T-cell (primary cell): Measurements from ENCODE around the gene ZNF554. TPM values are rescaled to one million over a fixed set of nuclear protein-coding genes. Genes with fewer than 3 reads are reported as not detected.
"Not testable (repeated sequence)": the region's sequence is repeated elsewhere in the genome, so short reads cannot be mapped to it uniquely, and the experiment has no call there.

Experiments
- ATAC-seq, 4 experiments: fragments of 200-7000 bp in 3 of 4; fragments of 150-1000 bp in 1 of 4; cut with Tn5 transposase; replicated peaks in 1 of 4; 1 replicate in 3 of 4; 2 replicates in 1 of 4; pipeline ENCODE4 v1.10.0; 2021; ENCODE audit warnings: moderate library complexity in 3 of 4, mild to moderate bottlenecking in 2 of 4, moderate number of reproducible peaks in 1 of 4
- CTCF ChIA-PET, 2 donors: fragments of 300-600 bp; sonication (Branson Sonifier 250); formaldehyde crosslinking; loops; one replicate each; lab custom pipeline; 2022; ENCODE audit warnings: antibody characterized with exemption in 2 of 2; lab: Charles Lee
- POLR2A ChIA-PET, 2 donors: fragments of 300-600 bp; sonication (Branson Sonifier 250); formaldehyde crosslinking; loops; one replicate each; lab custom pipeline; 2022; ENCODE audit warnings: antibody characterized with exemption in 2 of 2; lab: Charles Lee
- DNase-seq, 35 experiments: peaks; one replicate each; pipeline versions ENCODE4 v3.0.0 to v3.0.0-alpha.2; 2013 to 2023
- H3K27ac ChIP-seq: one replicate; pipeline ENCODE4 v1.5.1; 2013; ENCODE audit warnings: low read length
- H3K27me3 ChIP-seq, 2 experiments: replicated peaks in 1 of 2; 1 replicate in 1 of 2; 2 replicates in 1 of 2; pipeline versions ENCODE4 v1.6.1 to v1.7.0; 2013; ENCODE audit warnings: low read length in 1 of 2, mixed read lengths in 1 of 2; ENCODE audit not compliant: control insufficient read depth in 2 of 2, insufficient read depth in 2 of 2; ENCODE audit errors: extremely low read depth in 1 of 2
- H3K36me3 ChIP-seq, 2 donors: 1 replicate in 1 of 2; 2 replicates in 1 of 2; pipeline versions ENCODE4 v1.6.1 to v1.7.0; 2013; ENCODE audit warnings: low read length in 1 of 2; ENCODE audit not compliant: control insufficient read depth in 2 of 2, insufficient read depth in 1 of 2; ENCODE audit errors: extremely low read depth in 1 of 2
- H3K4me1 ChIP-seq, 2 experiments: 1 replicate in 1 of 2; 2 replicates in 1 of 2; pipeline versions ENCODE4 v1.6.1 to v1.7.0; 2013; ENCODE audit warnings: low read length in 2 of 2, mixed read lengths in 1 of 2; ENCODE audit not compliant: insufficient read depth in 2 of 2, control insufficient read depth in 1 of 2; ENCODE audit errors: extremely low read depth in 1 of 2
- H3K4me3 ChIP-seq, 2 donors: 1 replicate in 1 of 2; 2 replicates in 1 of 2; pipeline versions ENCODE4 v1.5.1 to v1.7.0; 2013; ENCODE audit warnings: mild to moderate bottlenecking in 2 of 2, low read length in 1 of 2, moderate library complexity in 1 of 2; ENCODE audit not compliant: control insufficient read depth in 1 of 2; ENCODE audit errors: extremely low read depth in 1 of 2
- H3K9me3 ChIP-seq: 2 replicates; pipeline ENCODE4 v1.7.0; 2013
- H3K27ac Mint-ChIP-seq, 2 donors: one replicate each; pipeline ENCODE4 v1.8.0; 2020 to 2021; ENCODE audit warnings: mild to moderate bottlenecking in 2 of 2, mixed read lengths in 2 of 2
- H3K27me3 Mint-ChIP-seq, 2 donors: one replicate each; pipeline ENCODE4 v1.8.0; 2021 to 2022; ENCODE audit warnings: mixed read lengths in 2 of 2
- H3K36me3 Mint-ChIP-seq: one replicate; pipeline ENCODE4 v1.8.0; 2021; ENCODE audit warnings: mixed read lengths
- H3K4me1 Mint-ChIP-seq, 3 donors: one replicate each; pipeline ENCODE4 v1.8.0; 2020 to 2022; ENCODE audit warnings: mixed read lengths in 3 of 3, mild to moderate bottlenecking in 1 of 3
- H3K4me3 Mint-ChIP-seq, 3 donors: one replicate each; pipeline ENCODE4 v1.8.0; 2020 to 2022; ENCODE audit warnings: mild to moderate bottlenecking in 3 of 3, mixed read lengths in 3 of 3, moderate library complexity in 3 of 3
- H3K9me3 Mint-ChIP-seq, 3 donors: one replicate each; pipeline ENCODE4 v1.8.0; 2020 to 2022; ENCODE audit warnings: mixed read lengths in 3 of 3
- WGBS: methylation state at CpG from one replicate; pipeline ENCODE4 v1.1.5; 2013; ENCODE audit warnings: missing lambda C conversion rate; ENCODE audit not compliant: insufficient coverage; 5-methylcytosine and 5-hydroxymethylcytosine counted together
- total RNA-seq, 35 experiments: library from RNA in 6 of 35; stranded (reverse) in 6 of 35; fragments of 120-200 nt in 1 of 35; gene quantifications; one replicate each; pipeline versions ENCODE4 v1.2.1 to v1.2.4 and lab custom pipeline; 2013 to 2026

Gene ZNF554
- total RNA-seq, 5 donors from 2014 or later (not counting 1 experiment from before 2014, with no cell fraction given) = 5.5 to 9.0 (median 7.5) TPM

DNA sequence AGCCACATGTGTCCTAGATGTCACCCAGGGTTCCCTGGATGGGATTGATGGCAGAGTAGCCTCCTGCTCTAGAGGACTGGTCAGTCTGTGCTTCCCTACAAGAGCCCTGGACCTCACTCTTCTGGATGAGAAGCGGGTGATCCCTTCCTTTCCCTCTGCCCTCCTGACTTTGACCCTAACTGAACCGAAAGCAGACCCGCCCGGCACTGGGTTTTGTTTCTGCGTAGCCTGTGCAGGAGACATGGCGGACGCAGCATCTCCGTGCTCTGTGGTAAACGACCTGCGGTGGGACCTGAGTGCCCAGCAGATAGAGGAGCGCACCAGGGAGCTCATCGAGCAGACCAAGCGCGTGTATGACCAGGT lies 29.5 kb upstream of the ZNF554 start:
- ChIA-PET POLR2A (no interaction called here), CTCF (no interaction called here)
- H3K9me3 ChIP-seq = no peaks in the 10 kb centered on the region
- Mint-ChIP-seq H3K27ac (no peak overlapping the region), H3K27me3 (no peaks in the 10 kb centered on the region), H3K4me1 (peaks cover 10 to 16% (median 15%) of the 10 kb centered on the region in 3 donors), H3K4me3 (no peak overlapping the region), H3K36me3 (peaks cover 5% of the 10 kb centered on the region), H3K9me3 (no peaks in the 10 kb centered on the region)
- no peaks in the 10 kb centered on the region for H3K27me3 ChIP-seq
- H3K36me3 ChIP-seq = peaks cover 17 to 18% of the 10 kb centered on the region in 2 donors
- no peak overlapping the region for H3K27ac ChIP-seq
- 96% methylated on average over 10 of the region's 14 CpGs for WGBS
- peaks cover 2 to 10% of the 10 kb centered on the region in 2 experiments for H3K4me1 ChIP-seq
- DNase-seq (no peak), ATAC-seq (no peak)
- no peak overlapping the region for H3K4me3 ChIP-seq

- ATAC-seq (no peak), DNase-seq (no peak)
- no peak overlapping the region for H3K4me3 Mint-ChIP-seq
- H3K36me3 ChIP-seq = peaks cover 20 to 24% of the 10 kb centered on the region in 2 donors
- no peak overlapping the region for H3K27ac ChIP-seq
- no peaks in the 10 kb centered on the region for H3K27me3 ChIP-seq
- H3K4me1 Mint-ChIP-seq = peaks cover 8 to 16% (median 15%) of the 10 kb centered on the region in 3 donors
- ChIA-PET CTCF (no interaction called here), POLR2A (no interaction called here)
- H3K27me3 Mint-ChIP-seq = no peaks in the 10 kb centered on the region
- H3K27ac Mint-ChIP-seq = no peak overlapping the region
- peaks cover 8% of the 10 kb centered on the region for H3K36me3 Mint-ChIP-seq
- H3K4me3 ChIP-seq = no peak overlapping the region
- H3K4me1 ChIP-seq = peaks cover 2 to 8% of the 10 kb centered on the region in 2 experiments
- WGBS = 96% methylated on average over 23 of the region's 32 CpGs
- no peaks in the 10 kb centered on the region for H3K9me3 ChIP-seq
- H3K9me3 Mint-ChIP-seq = no peaks in the 10 kb centered on the region
Measured at GRCh38 chr19:2790557-2791271, 29.0 kb upstream of the ZNF554 start.

DNA sequence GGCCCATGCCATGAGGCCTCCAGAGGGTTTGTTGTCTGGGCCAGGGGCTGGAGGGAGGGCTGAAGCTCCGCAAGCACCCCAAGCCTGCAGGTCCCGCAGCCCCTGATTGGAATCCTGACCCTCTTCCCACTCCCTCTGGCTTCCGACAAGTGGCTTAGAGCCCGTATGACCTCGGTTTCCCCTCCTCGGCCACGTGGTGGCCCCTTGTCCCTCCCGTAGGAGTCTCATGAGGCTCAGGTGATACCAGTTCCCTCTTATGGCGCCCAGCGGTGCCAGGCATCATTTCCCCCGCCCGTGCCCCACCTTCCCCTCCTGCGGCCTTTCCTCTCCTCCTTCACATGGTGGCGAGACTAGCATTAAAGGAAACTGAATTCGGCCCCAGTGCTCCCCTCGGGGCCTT lies 28.2 kb upstream of the ZNF554 start:
- no peaks in the 10 kb centered on the region for H3K27me3 Mint-ChIP-seq
- Histone ChIP-seq H3K36me3 (peaks cover 26 to 27% of the 10 kb centered on the region in 2 donors), H3K27me3 (no peaks in the 10 kb centered on the region), H3K4me1 (peaks cover 0 to under 1% of the 10 kb centered on the region in 2 experiments), H3K4me3 (no peak overlapping the region), H3K9me3 (no peaks in the 10 kb centered on the region), H3K27ac (no peak overlapping the region)
- no peak overlapping the region for H3K27ac Mint-ChIP-seq
- peaks cover 12% of the 10 kb centered on the region for H3K36me3 Mint-ChIP-seq
- no peak for DNase-seq
- POLR2A ChIA-PET = no interaction called here
- WGBS = 90% methylated on average over 15 of the region's 16 CpGs
- no peaks in the 10 kb centered on the region for H3K9me3 Mint-ChIP-seq
- no peak overlapping the region for H3K4me3 Mint-ChIP-seq
- peaks cover 1 to 9% (median 9%) of the 10 kb centered on the region in 3 donors for H3K4me1 Mint-ChIP-seq
- no peak for ATAC-seq
- CTCF ChIA-PET = no interaction called here

DNA sequence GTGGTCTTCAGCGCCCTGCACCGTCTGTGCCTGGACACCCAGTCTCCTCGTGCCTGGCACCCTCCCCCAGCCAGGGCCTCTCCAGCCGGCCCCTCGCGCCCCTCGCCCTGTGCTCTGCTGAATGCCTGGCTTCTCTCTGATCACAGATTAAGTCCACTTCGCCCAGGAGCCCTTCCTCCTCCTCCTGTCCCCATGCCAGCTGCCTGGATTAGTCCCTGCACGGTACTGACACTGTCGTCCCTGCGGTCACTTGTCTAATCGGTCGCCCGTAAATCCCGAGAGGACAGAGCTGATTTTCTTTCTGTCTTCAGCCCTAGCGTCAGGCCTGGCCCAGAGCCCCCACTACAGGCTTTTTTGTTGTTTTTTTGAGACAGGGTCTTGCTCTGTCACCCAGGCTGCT lies 27.8 kb upstream of the ZNF554 start:
- ATAC-seq = no peak
- WGBS = 93% methylated on average over 15 of the region's 16 CpGs
- no peak overlapping the region for H3K4me3 Mint-ChIP-seq

DNA sequence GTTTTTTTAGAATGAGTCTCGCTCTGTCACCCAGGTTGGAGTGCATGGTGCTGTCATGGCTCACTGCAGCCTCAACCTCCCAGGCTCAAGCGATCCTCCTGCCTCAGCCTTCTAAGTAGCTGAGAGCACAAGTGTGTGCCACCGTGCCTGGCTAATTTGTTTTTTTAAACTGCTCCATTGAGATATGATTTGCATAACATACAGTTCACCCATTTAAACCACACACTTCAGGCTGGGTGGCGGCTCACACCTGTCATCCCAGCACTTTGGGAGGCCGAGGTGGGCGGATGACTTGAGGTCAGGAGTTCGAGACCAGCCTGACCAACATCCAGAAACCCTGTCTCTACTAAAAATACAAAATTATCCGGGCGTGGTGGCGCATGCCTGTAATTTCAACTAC lies 27.0 kb upstream of the ZNF554 start:
- CTCF ChIA-PET, POLR2A ChIA-PET, H3K27me3 ChIP-seq, DNase-seq, H3K27me3 Mint-ChIP-seq, H3K9me3 ChIP-seq, H3K4me1 Mint-ChIP-seq, H3K27ac Mint-ChIP-seq, H3K4me1 ChIP-seq, H3K27ac ChIP-seq, H3K4me3 ChIP-seq, H3K4me3 Mint-ChIP-seq, H3K9me3 Mint-ChIP-seq, ATAC-seq: not testable (repeated sequence)
- peaks cover 14% of the 10 kb centered on the region for H3K36me3 Mint-ChIP-seq
- WGBS = 88% methylated on average over 9 of the region's 10 CpGs
- peaks cover 26 to 30% of the 10 kb centered on the region in 2 donors for H3K36me3 ChIP-seq

More for the DNA sequence above, 27.8 kb upstream of the ZNF554 start:
- H3K4me1 ChIP-seq = no peaks in the 10 kb centered on the region
- no peak overlapping the region for H3K27ac ChIP-seq
- H3K27me3 ChIP-seq = no peaks in the 10 kb centered on the region
- Mint-ChIP-seq H3K4me1 (peaks cover 0 to 9% (median 8%) of the 10 kb centered on the region in 3 donors), H3K27me3 (no peaks in the 10 kb centered on the region), H3K27ac (no peak overlapping the region), H3K36me3 (peaks cover 12% of the 10 kb centered on the region), H3K9me3 (no peaks in the 10 kb centered on the region)
- peaks cover 26 to 27% of the 10 kb centered on the region in 2 donors for H3K36me3 ChIP-seq
- H3K4me3 ChIP-seq = no peak overlapping the region
- no peaks in the 10 kb centered on the region for H3K9me3 ChIP-seq
- ChIA-PET POLR2A (no interaction called here), CTCF (no interaction called here)
- no peak for DNase-seq

GRCh38 chr19:2793126-2793525 lies 26.5 kb upstream of the ZNF554 start:
- peaks cover 26 to 30% of the 10 kb centered on the region in 2 donors for H3K36me3 ChIP-seq
- Mint-ChIP-seq H3K4me1 (peaks cover 0 to 2% (median 0%) of the 10 kb centered on the region in 3 donors), H3K36me3 (peaks cover 16% of the 10 kb centered on the region), H3K4me3 (no peak overlapping the region), H3K9me3 (no peaks in the 10 kb centered on the region), H3K27ac (no peak overlapping the region), H3K27me3 (no peaks in the 10 kb centered on the region)
- ChIA-PET POLR2A (no interaction called here), CTCF (interaction anchor here in 1 of 2 donors (0.5 kb wide), 1 partner anchor 26 kb away, joined by 3 read pairs; no protein-coding TSS in a partner anchor)
- no peak overlapping the region for H3K27ac ChIP-seq
- 100% methylated on average over 7 of the region's 7 CpGs for whole genome bisulfite sequencing
- DNase-seq (no peak), ATAC-seq (no peak)
- no peaks in the 10 kb centered on the region for H3K27me3 ChIP-seq
- no peak overlapping the region for H3K4me3 ChIP-seq
- no peaks in the 10 kb centered on the region for H3K9me3 ChIP-seq
- H3K4me1 ChIP-seq = no peaks in the 10 kb centered on the region
